Kidney epithelial cell (primary cell): ENCODE results near the gene KAT6B. TPM values are rescaled to one million over a fixed set of nuclear protein-coding genes. Genes with fewer than 3 reads are reported as not detected.
"Not testable (repeated sequence)": the region's sequence is repeated elsewhere in the genome, so short reads cannot be mapped to it uniquely, and the experiment has no call there.

ENCODE experiments used
- DNase-seq: peaks from one replicate; pipeline ENCODE4 v3.0.0-alpha.2; 2010; ENCODE audit warnings: low read depth
- H3K27me3 ChIP-seq: 2 replicates; pipeline ENCODE4 v1.6.0; 2011; ENCODE audit warnings: low read length; ENCODE audit not compliant: control insufficient read depth, insufficient read depth
- H3K36me3 ChIP-seq: 2 replicates; pipeline ENCODE4 v1.5.1; 2011; ENCODE audit warnings: low read length; ENCODE audit not compliant: control insufficient read depth, insufficient read depth
- H3K4me3 ChIP-seq: 2 replicates; pipeline ENCODE4 v1.5.1; 2011; ENCODE audit warnings: low read depth, mild to moderate bottlenecking, control low read depth, low read length
- total RNA-seq: library from RNA; depleted of rRNA; stranded (reverse); fragments of >200 nt; gene quantifications from 2 replicates; pipeline ENCODE4 v1.2.3, GENCODE V29; 2015
- TF ChIP-seq, protein P1 (sequence below): IDR thresholded peaks from 2 replicates; pipeline ENCODE4 v1.5.1; 2011; ENCODE audit warnings: mild to moderate bottlenecking, moderate library complexity, low read length, control low read depth, inconsistent platforms; ENCODE audit not compliant: insufficient read depth, poor library complexity, severe bottlenecking

The KAT6B gene
- total RNA-seq, 1 donor from 2014 or later, result 8.0 TPM

DNA sequence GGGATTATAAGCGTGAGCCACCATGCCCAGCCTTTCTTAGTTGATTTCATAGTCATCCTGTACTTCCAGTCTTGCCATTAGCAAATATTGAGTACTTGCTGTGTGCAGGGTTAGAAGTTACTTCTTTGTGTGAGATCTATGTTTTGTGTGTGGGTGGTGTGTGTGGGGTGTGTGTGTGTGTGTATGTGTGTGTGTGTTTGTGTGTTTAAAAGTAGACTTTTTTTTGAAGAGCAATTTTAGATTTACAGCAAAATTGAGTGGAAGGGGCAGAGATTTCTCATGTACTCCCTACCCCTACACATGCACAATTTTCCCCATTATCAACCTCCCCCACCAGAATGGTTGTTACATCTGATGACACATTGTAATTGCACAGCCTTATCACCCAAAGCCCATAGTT lies 48.2 kb downstream of the KAT6B start:
- H3K27me3 ChIP-seq, result no peaks in the 10 kb centered on the region
- H3K4me3 ChIP-seq, result no peak overlapping the region
- H3K36me3 ChIP-seq, result no peaks in the 10 kb centered on the region
- TF ChIP-seq, protein P1, sequence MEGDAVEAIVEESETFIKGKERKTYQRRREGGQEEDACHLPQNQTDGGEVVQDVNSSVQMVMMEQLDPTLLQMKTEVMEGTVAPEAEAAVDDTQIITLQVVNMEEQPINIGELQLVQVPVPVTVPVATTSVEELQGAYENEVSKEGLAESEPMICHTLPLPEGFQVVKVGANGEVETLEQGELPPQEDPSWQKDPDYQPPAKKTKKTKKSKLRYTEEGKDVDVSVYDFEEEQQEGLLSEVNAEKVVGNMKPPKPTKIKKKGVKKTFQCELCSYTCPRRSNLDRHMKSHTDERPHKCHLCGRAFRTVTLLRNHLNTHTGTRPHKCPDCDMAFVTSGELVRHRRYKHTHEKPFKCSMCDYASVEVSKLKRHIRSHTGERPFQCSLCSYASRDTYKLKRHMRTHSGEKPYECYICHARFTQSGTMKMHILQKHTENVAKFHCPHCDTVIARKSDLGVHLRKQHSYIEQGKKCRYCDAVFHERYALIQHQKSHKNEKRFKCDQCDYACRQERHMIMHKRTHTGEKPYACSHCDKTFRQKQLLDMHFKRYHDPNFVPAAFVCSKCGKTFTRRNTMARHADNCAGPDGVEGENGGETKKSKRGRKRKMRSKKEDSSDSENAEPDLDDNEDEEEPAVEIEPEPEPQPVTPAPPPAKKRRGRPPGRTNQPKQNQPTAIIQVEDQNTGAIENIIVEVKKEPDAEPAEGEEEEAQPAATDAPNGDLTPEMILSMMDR, result no peak
- no peak for DNase-seq

DNA sequence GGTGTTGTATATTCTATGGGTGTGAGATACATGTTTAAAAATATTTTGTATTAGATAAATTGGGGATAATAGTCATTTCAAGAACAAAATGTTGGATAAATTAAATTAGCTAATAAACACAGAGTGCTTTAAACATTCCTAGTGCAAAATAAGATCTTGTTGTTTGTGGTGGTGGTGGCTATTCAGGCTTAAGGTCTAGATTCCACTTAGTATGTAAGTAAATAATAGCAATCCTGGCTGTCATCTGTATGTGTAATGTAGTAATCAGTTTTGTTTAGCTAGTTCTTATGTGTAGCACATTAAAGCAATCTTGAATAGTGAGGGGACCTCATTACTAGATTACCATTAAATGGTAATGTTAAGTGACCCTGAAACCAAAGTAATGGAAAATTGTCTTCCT lies 48.7 kb downstream of the KAT6B start:
- no peak overlapping the region for H3K4me3 ChIP-seq
- no peaks in the 10 kb centered on the region for H3K36me3 ChIP-seq
- TF ChIP-seq, protein P1, result no peak
- DNase-seq, result no peak
- no peaks in the 10 kb centered on the region for H3K27me3 ChIP-seq

DNA sequence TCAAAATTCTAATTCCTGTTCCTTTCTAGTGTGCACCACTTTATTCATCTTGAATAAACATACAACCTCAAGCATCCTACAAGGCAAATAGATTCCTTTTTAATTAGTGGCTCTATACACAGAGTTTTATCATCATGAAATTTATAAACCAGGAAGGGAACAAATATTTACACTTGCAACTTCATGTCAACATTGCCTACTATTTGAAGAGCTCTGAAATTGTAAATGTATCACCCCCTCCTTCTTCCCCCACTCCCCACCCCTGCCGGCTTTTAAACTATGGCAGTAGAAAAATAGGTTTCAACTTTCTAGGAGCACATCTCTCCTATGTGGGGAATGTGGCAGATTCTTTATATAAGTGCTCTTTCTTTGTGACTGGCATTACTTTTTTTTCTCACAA lies 49.6 kb downstream of the KAT6B start:
- DNase-seq, result no peak
- H3K27me3 ChIP-seq, result no peaks in the 10 kb centered on the region
- no peak overlapping the region for H3K4me3 ChIP-seq
- H3K36me3 ChIP-seq, result no peaks in the 10 kb centered on the region
- TF ChIP-seq, protein P1, result no peak

DNA sequence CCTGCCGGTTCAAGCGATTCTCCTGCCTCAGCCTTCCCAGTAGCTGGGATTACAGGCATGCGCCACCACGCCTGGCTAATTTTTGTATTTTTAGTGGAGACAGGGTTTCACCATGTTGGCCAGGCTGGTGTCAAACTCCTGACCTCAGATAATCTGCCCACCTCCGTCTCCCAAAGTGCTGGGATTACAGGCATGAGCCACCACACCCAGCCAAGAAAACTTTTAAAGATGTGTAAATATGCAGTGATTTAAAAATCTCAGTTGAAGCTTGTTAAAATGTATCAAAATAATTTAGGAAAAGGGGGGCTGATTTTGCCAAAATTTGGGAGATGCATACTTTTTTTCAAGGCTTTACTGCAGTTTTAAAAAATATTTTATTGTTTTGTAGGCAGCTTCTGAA lies 50.7 kb downstream of the KAT6B start:
- DNase-seq, H3K36me3 ChIP-seq, H3K27me3 ChIP-seq, H3K4me3 ChIP-seq: not testable (repeated sequence)

DNA sequence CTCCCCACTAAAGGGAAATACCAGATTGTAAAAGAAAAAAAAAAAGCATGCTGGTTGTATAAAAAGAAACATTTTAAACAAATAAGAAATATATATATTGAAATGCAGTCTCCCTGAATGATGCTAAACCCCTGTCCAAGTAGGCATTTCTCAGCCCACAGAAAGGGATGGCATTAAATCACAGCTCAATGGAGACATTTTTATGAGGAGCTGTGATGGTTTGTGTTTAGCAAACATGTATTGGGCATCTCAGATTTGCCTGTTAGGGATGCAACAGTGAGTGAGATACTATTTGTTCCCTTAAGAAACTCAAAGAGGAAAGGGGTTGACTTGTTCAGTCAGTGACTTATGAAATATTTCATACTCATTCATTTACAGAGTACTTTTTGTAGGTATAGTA lies 51.5 kb downstream of the KAT6B start:
- TF ChIP-seq, protein P1, result no peak

DNA sequence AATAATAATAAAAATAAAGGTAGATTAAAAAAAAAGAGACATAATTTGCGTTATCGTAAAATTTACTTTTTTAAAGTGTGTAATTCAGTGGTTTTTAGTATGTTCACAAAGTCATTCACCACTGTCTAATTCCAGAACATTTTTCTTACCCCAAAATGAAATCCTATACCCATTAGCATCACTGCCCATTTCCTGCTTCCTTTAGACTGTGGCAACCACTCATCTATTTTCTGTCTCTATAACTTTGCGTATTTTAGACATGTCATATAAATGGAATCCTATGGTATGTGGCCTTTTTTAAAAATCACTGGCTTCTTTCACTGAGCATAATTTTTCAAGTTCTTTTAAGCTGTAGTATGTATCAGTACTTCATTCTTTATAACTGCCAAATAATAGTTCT lies 53.6 kb downstream of the KAT6B start:
- TF ChIP-seq, protein P1, result no peak
- no peaks in the 10 kb centered on the region for H3K27me3 ChIP-seq

More for the DNA sequence above, 51.5 kb downstream of the KAT6B start:
- no peaks in the 10 kb centered on the region for H3K36me3 ChIP-seq
- H3K27me3 ChIP-seq, result no peaks in the 10 kb centered on the region
- H3K4me3 ChIP-seq, result no peak overlapping the region
- no peak for DNase-seq

More for the DNA sequence above, 53.6 kb downstream of the KAT6B start:
- no peak for DNase-seq
- Histone ChIP-seq H3K4me3 (no peak overlapping the region), H3K36me3 (no peaks in the 10 kb centered on the region)
